Measurements from ENCODE around the gene SAMHD1. TPM values are rescaled to one million over a fixed set of nuclear protein-coding genes. Genes with fewer than 3 reads are reported as not detected.
"Not testable (repeated sequence)": the region's sequence is repeated elsewhere in the genome, so short reads cannot be mapped to it uniquely, and the experiment has no call there.

The SAMHD1 gene
- total RNA-seq, 2 donors from 2014 or later, result 24.0 to 35.6 TPM

DNA sequence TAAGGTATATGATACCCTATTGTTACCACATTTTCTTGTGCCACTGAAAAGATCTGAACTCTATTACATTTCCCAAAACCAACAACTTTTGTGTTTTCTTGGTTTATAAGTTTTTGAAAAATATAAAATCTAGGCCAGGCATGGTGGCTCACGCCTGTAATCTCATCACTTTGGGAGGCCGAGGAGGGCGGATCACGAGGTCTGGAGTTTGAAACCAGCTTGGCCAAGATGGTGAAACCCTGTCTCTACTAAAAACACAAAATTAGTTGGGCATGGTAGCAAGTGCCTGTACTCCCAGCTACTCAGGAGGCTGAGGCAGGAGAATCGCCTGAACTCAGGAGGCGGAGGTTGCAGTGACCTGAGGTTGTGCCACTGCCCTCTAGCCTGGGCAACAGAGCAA is 34.3 kb downstream of the SAMHD1 start:
- H3K9ac ChIP-seq (ENCODE audit: low read depth in 2 of 2, low read length in 2 of 2), result no peak overlapping the region
- no peak overlapping the region for H3K4me3 ChIP-seq
- H3K27me3 ChIP-seq, result no peaks in the 10 kb centered on the region
- TF ChIP-seq, protein P1, sequence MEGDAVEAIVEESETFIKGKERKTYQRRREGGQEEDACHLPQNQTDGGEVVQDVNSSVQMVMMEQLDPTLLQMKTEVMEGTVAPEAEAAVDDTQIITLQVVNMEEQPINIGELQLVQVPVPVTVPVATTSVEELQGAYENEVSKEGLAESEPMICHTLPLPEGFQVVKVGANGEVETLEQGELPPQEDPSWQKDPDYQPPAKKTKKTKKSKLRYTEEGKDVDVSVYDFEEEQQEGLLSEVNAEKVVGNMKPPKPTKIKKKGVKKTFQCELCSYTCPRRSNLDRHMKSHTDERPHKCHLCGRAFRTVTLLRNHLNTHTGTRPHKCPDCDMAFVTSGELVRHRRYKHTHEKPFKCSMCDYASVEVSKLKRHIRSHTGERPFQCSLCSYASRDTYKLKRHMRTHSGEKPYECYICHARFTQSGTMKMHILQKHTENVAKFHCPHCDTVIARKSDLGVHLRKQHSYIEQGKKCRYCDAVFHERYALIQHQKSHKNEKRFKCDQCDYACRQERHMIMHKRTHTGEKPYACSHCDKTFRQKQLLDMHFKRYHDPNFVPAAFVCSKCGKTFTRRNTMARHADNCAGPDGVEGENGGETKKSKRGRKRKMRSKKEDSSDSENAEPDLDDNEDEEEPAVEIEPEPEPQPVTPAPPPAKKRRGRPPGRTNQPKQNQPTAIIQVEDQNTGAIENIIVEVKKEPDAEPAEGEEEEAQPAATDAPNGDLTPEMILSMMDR (IDR thresholded peaks at IDR 0.05), result no peak
- intact Hi-C loops (cut with DNase I), result no loop called here
- no peak overlapping the region for H3K27ac ChIP-seq
- H3K4me1 ChIP-seq, result no peaks in the 10 kb centered on the region
- DNase-seq, result no peak
- H3K36me3 ChIP-seq, result peaks cover 14% of the 10 kb centered on the region
- no peaks in the 10 kb centered on the region for H3K9me3 ChIP-seq

- intact Hi-C loops (cut with DNase I), result no loop called here
Measured at GRCh38 chr20:36916199-36916598, 35.3 kb downstream of the SAMHD1 start.

GRCh38 chr20:36908603-36909002 is 42.9 kb downstream of the SAMHD1 start:
- Histone ChIP-seq H3K4me1 (no peaks in the 10 kb centered on the region), H3K27me3 (no peaks in the 10 kb centered on the region), H3K36me3 (no peaks in the 10 kb centered on the region), H3K9me3 (no peaks in the 10 kb centered on the region), H3K27ac (no peak overlapping the region), H3K4me3 (no peak overlapping the region), H3K9ac (ENCODE audit: low read depth in 2 of 2, low read length in 2 of 2) (no peak overlapping the region)
- no peak for DNase-seq
- intact Hi-C loops (cut with DNase I), result no loop called here
- TF ChIP-seq, protein P1 (IDR thresholded peaks at IDR 0.05), result no peak

More at GRCh38 chr20:36916199-36916598, 35.3 kb downstream of the SAMHD1 start:
- Histone ChIP-seq H3K9me3 (no peaks in the 10 kb centered on the region), H3K9ac (ENCODE audit: low read depth in 2 of 2, low read length in 2 of 2) (no peak overlapping the region), H3K27ac (no peak overlapping the region), H3K27me3 (no peaks in the 10 kb centered on the region), H3K4me3 (no peak overlapping the region), H3K36me3 (peaks cover 14% of the 10 kb centered on the region), H3K4me1 (no peaks in the 10 kb centered on the region)
- DNase-seq, result no peak
- TF ChIP-seq, protein P1 (IDR thresholded peaks at IDR 0.05), result no peak

DNA sequence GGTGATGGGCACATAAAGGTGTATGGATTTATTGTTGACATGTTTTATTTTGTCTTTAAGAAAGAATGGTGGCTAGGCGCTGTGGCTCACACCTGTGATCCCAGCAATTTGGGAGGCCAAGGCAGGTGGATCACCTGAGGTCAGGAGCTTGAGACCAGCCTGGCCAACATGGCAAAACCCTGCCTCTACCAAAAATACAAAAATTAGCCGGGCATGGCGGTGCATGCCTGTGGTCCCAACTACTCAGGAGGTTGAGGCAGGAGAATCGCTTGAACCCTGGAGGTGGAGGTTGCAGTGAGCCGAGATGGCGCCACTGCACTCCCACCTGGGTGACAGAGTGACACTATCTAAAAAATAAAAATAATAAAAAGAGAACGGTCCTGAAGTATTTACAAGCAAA is 45.4 kb downstream of the SAMHD1 start:
- H3K27ac ChIP-seq; H3K9me3 ChIP-seq; H3K4me1 ChIP-seq; intact Hi-C loops (cut with DNase I); H3K36me3 ChIP-seq; H3K4me3 ChIP-seq; H3K9ac ChIP-seq (ENCODE audit: low read depth in 2 of 2, low read length in 2 of 2); DNase-seq; H3K27me3 ChIP-seq: not testable (repeated sequence)

DNA sequence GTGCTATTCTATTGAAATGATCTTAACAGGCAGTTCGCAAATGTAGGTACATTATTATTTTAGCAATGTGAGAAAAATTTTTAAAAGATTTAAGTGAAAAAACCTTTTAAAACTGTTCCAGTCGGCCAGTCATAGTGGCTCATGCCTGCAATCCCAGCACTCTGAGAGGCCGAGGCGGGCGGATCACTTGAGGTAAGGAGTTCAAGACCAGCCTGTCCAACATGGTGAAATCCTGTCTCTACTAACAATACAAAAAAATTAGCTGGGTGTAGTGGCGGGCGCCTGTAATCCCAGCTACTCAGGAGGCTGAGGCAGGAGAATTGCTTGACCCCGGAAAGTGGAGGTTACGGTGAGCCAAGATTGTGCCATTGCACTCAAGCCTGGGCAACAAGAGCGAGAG is 45.9 kb downstream of the SAMHD1 start:
- H3K9ac ChIP-seq (ENCODE audit: low read depth in 2 of 2, low read length in 2 of 2); intact Hi-C loops (cut with DNase I); H3K27me3 ChIP-seq; H3K36me3 ChIP-seq; H3K27ac ChIP-seq; DNase-seq; H3K9me3 ChIP-seq; H3K4me3 ChIP-seq; H3K4me1 ChIP-seq: not testable (repeated sequence)

GRCh38 chr20:36904690-36905089 is 46.8 kb downstream of the SAMHD1 start:
- TF ChIP-seq, protein P1 (IDR thresholded peaks at IDR 0.05), result no peak

DNA sequence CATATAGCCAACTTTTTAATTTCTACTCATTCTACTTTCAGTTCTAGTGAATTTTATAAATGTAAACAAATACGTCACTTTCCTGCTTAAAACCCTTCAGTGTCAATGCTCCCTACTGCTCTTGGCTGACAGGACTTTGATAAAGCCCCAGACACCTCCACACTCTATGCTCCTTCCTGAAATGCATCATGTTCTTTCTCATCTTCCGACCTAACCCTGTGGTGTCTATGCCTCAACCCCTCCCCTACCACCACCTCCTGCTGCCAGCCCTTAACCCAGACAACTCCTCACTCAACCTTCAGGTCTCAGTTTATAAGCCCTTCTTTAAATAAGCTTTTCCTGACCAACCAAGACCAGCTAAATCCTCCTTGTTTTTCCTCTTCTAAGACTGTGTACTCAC is 56.5 kb downstream of the SAMHD1 start:
- intact Hi-C loops (cut with DNase I), result no loop called here

More at GRCh38 chr20:36904690-36905089, 46.8 kb downstream of the SAMHD1 start:
- intact Hi-C loops (cut with DNase I), result no loop called here
- no peak for DNase-seq
- Histone ChIP-seq H3K36me3 (peaks cover 4% of the 10 kb centered on the region), H3K9ac (ENCODE audit: low read depth in 2 of 2, low read length in 2 of 2) (no peak overlapping the region), H3K9me3 (no peaks in the 10 kb centered on the region), H3K27ac (no peak overlapping the region), H3K4me3 (no peak overlapping the region), H3K4me1 (no peaks in the 10 kb centered on the region), H3K27me3 (no peaks in the 10 kb centered on the region)

More for the DNA sequence above, 56.5 kb downstream of the SAMHD1 start:
- H3K27me3 ChIP-seq, result no peaks in the 10 kb centered on the region
- no peak overlapping the region for H3K4me3 ChIP-seq
- H3K9ac ChIP-seq (ENCODE audit: low read depth in 2 of 2, low read length in 2 of 2), result no peak overlapping the region
- H3K36me3 ChIP-seq, result no peaks in the 10 kb centered on the region
- no peak overlapping the region for H3K27ac ChIP-seq
- no peaks in the 10 kb centered on the region for H3K4me1 ChIP-seq
- no peaks in the 10 kb centered on the region for H3K9me3 ChIP-seq
- DNase-seq, result no peak
- TF ChIP-seq, protein P1 (IDR thresholded peaks at IDR 0.05), result no peak
